Neural crest cell (in vitro differentiated cells): ENCODE results near the gene SAP25. TPM values are rescaled to one million over a fixed set of nuclear protein-coding genes. Genes with fewer than 3 reads are reported as not detected.

Experiments used
- DNase-seq: peaks from one replicate; pipeline ENCODE4 v3.0.0; 2021; ENCODE audit warnings: low read depth, mixed read lengths, low spot score
- H3K27ac Mint-ChIP-seq: one replicate; pipeline ENCODE4 v1.8.0; 2021; ENCODE audit warnings: mild to moderate bottlenecking, mixed read lengths; ENCODE audit not compliant: unreplicated experiment
- H3K27me3 Mint-ChIP-seq: 2 replicates; pipeline ENCODE4 v1.8.0; 2021; ENCODE audit warnings: low read depth, mild to moderate bottlenecking, mixed read lengths
- H3K36me3 Mint-ChIP-seq: 2 replicates; pipeline ENCODE4 v1.8.0; 2021; ENCODE audit warnings: low read depth, mild to moderate bottlenecking, mixed read lengths
- H3K4me1 Mint-ChIP-seq: 2 replicates; pipeline ENCODE4 v1.8.0; 2021; ENCODE audit warnings: mixed read lengths
- H3K4me3 Mint-ChIP-seq: one replicate; pipeline ENCODE4 v1.8.0; 2021; ENCODE audit warnings: mild to moderate bottlenecking, mixed read lengths
- H3K9me3 Mint-ChIP-seq: 2 replicates; pipeline ENCODE4 v1.8.0; 2021; ENCODE audit warnings: mixed read lengths
- CTCF ChIP-seq: fragments of 200-600 bp; sonication (generic); conservative IDR thresholded peaks from 2 replicates; pipeline ENCODE4 v1.5.0; 2021; ENCODE audit warnings: antibody characterized with exemption, mild to moderate bottlenecking
- long read RNA-seq: library from polyadenylated mRNA; unstranded; transcript quantifications from one replicate; pipeline ENCODE4 v2.0.0, GENCODE V29; 2020
- total RNA-seq: library from RNA; stranded (reverse); gene quantifications from 2 replicates; pipeline ENCODE4 v1.2.1, GENCODE V29; 2021

Gene SAP25
- total RNA-seq, result 3.4 and 4.6 TPM in 2 replicates
- long read RNA-seq, result 0 reads

- Mint-ChIP-seq H3K27ac (no peak within 1 kb of the TSS), H3K9me3 (no peaks in the 10 kb centered on the region), H3K4me3 (no peak within 1 kb of the TSS), H3K36me3 (no peaks in the 10 kb centered on the region), H3K27me3 (peaks cover 22% of the 10 kb centered on the region), H3K4me1 (peaks cover 12% of the 10 kb centered on the region)
- TF ChIP-seq CTCF, result no peak
- DNase-seq, result no peak
Observed at GRCh38 chr7:100573691-100574361, at the start of gene SAP25. Gene SAP25 (minus strand): TSS chr7:100573900. CDS start chr7:100573742, 158 bp downstream.

- H3K4me3 Mint-ChIP-seq, result no peak overlapping the region
- H3K27ac Mint-ChIP-seq, result peak overlapping the region; percentile 16
- H3K36me3 Mint-ChIP-seq, result peaks cover 2% of the 10 kb centered on the region
- H3K27me3 Mint-ChIP-seq, result no peaks in the 10 kb centered on the region
- H3K4me1 Mint-ChIP-seq, result peaks cover 8% of the 10 kb centered on the region
- DNase-seq, result no peak
- H3K9me3 Mint-ChIP-seq, result no peaks in the 10 kb centered on the region
- no peak for TF ChIP-seq CTCF
Observed at GRCh38 chr7:100621554-100621953, 47.9 kb upstream of the SAP25 start.

GRCh38 chr7:100620804-100621203, 47.1 kb upstream of the SAP25 start:
- Mint-ChIP-seq H3K27me3 (no peaks in the 10 kb centered on the region), H3K4me1 (peaks cover 2% of the 10 kb centered on the region), H3K36me3 (peaks cover 2% of the 10 kb centered on the region), H3K27ac (no peak overlapping the region), H3K4me3 (peak overlapping the region; percentile 33), H3K9me3 (no peaks in the 10 kb centered on the region)
- no peak for TF ChIP-seq CTCF
- no peak for DNase-seq

GRCh38 chr7:100620239-100620638, 46.5 kb upstream of the SAP25 start:
- H3K27ac Mint-ChIP-seq, result no peak overlapping the region
- no peaks in the 10 kb centered on the region for H3K27me3 Mint-ChIP-seq
- no peaks in the 10 kb centered on the region for H3K9me3 Mint-ChIP-seq
- H3K4me3 Mint-ChIP-seq, result peak overlapping the region; percentile 33
- TF ChIP-seq CTCF, result no peak
- no peak for DNase-seq
- no peaks in the 10 kb centered on the region for H3K4me1 Mint-ChIP-seq
- peaks cover 2% of the 10 kb centered on the region for H3K36me3 Mint-ChIP-seq

GRCh38 chr7:100614308-100614861, 40.7 kb upstream of the SAP25 start:
- peaks cover 5% of the 10 kb centered on the region for H3K4me1 Mint-ChIP-seq
- H3K27ac Mint-ChIP-seq, result no peak overlapping the region
- no peak for TF ChIP-seq CTCF
- no peak for DNase-seq
- H3K9me3 Mint-ChIP-seq, result no peaks in the 10 kb centered on the region
- H3K27me3 Mint-ChIP-seq, result peaks cover 2% of the 10 kb centered on the region
- H3K36me3 Mint-ChIP-seq, result no peaks in the 10 kb centered on the region
- H3K4me3 Mint-ChIP-seq, result no peak overlapping the region
